Lower leg skin (tissue), 3 donors: ENCODE results near the gene UGT2B28.
"Not testable (repeated sequence)": the region's sequence is repeated elsewhere in the genome, so short reads cannot be mapped to it uniquely, and the experiment has no call there.

Experiments
- CTCF ChIP-seq, 3 donors: fragments of 450-650 bp; IDR thresholded peaks; one replicate each; pipeline ENCODE4 v1.5.1; 2016; ENCODE audit warnings: antibody characterized with exemption in 3 of 3, mild to moderate bottlenecking in 3 of 3, moderate library complexity in 2 of 3
- POLR2A ChIP-seq, 2 donors: fragments of 450-650 bp; IDR thresholded peaks; one replicate each; pipeline ENCODE4 v1.6.1; 2016 to 2017; ENCODE audit warnings: antibody characterized with exemption in 2 of 2, mild to moderate bottlenecking in 1 of 2, moderate library complexity in 1 of 2

- TF ChIP-seq CTCF, POLR2A (IDR thresholded peaks at IDR 0.05): not testable (repeated sequence)
Observed at GRCh38 chr4:69296356-69296755, 16.1 kb downstream of the UGT2B28 start.
